IPS-18a (cell line): ENCODE measurements around the gene APOH.

Experiments
- H3K27ac ChIP-seq: one replicate; pipeline ENCODE4 v1.5.1; 2013; ENCODE audit warnings: low read length
- H3K27me3 ChIP-seq: one replicate; pipeline ENCODE4 v1.6.1; 2013; ENCODE audit warnings: mild to moderate bottlenecking, low read length; ENCODE audit not compliant: control insufficient read depth, insufficient read depth
- H3K36me3 ChIP-seq: one replicate; pipeline ENCODE4 v1.6.1; 2013; ENCODE audit warnings: low read depth, low read length; ENCODE audit not compliant: control insufficient read depth
- H3K4me1 ChIP-seq: one replicate; pipeline ENCODE4 v1.6.1; 2013; ENCODE audit warnings: low read depth, low read length; ENCODE audit not compliant: control insufficient read depth
- H3K4me3 ChIP-seq: one replicate; pipeline ENCODE4 v1.5.1; 2013; ENCODE audit warnings: low read length
- H3K9ac ChIP-seq: one replicate; pipeline ENCODE4 v1.6.1; 2013; ENCODE audit warnings: mild to moderate bottlenecking, low read length, moderate library complexity
- H3K9me3 ChIP-seq: one replicate; pipeline ENCODE4 v1.6.1; 2013; ENCODE audit warnings: low read depth, low read length; ENCODE audit not compliant: control insufficient read depth

The APOH gene

GRCh38 chr17:66233023-66233753, 4.0 kb upstream of the APOH start:
- Histone ChIP-seq H3K36me3 (no peaks in the 10 kb centered on the region), H3K27me3 (no peaks in the 10 kb centered on the region), H3K4me3 (no peak overlapping the region), H3K9ac (no peak overlapping the region), H3K4me1 (no peaks in the 10 kb centered on the region), H3K27ac (no peak overlapping the region), H3K9me3 (no peaks in the 10 kb centered on the region)

- no peaks in the 10 kb centered on the region for H3K27me3 ChIP-seq
- H3K27ac ChIP-seq = no peak overlapping the region
- H3K4me3 ChIP-seq = no peak overlapping the region
- no peaks in the 10 kb centered on the region for H3K36me3 ChIP-seq
- no peaks in the 10 kb centered on the region for H3K9me3 ChIP-seq
- no peak overlapping the region for H3K9ac ChIP-seq
- H3K4me1 ChIP-seq = no peaks in the 10 kb centered on the region
These were observed 1.8 kb upstream of the APOH start for GRCh38 chr17:66230922-66231591.

- Histone ChIP-seq H3K9ac (no peak overlapping the region), H3K36me3 (no peaks in the 10 kb centered on the region), H3K4me1 (no peaks in the 10 kb centered on the region), H3K4me3 (no peak overlapping the region), H3K9me3 (no peaks in the 10 kb centered on the region), H3K27ac (no peak overlapping the region), H3K27me3 (no peaks in the 10 kb centered on the region)
These were observed 746 bp upstream of the APOH start for GRCh38 chr17:66229783-66230538.

GRCh38 chr17:66227212-66228045, 1.8 kb downstream of the APOH start:
- no peak overlapping the region for H3K9ac ChIP-seq
- no peaks in the 10 kb centered on the region for H3K27me3 ChIP-seq
- H3K4me1 ChIP-seq = no peaks in the 10 kb centered on the region
- no peaks in the 10 kb centered on the region for H3K36me3 ChIP-seq
- no peak overlapping the region for H3K4me3 ChIP-seq
- no peaks in the 10 kb centered on the region for H3K9me3 ChIP-seq
- no peak overlapping the region for H3K27ac ChIP-seq

- H3K4me3 ChIP-seq = no peak overlapping the region
- no peaks in the 10 kb centered on the region for H3K36me3 ChIP-seq
- no peak overlapping the region for H3K9ac ChIP-seq
- no peaks in the 10 kb centered on the region for H3K9me3 ChIP-seq
- H3K4me1 ChIP-seq = no peaks in the 10 kb centered on the region
- H3K27me3 ChIP-seq = no peaks in the 10 kb centered on the region
- no peak overlapping the region for H3K27ac ChIP-seq
These were observed 6.3 kb downstream of the APOH start for GRCh38 chr17:66222798-66223350.

GRCh38 chr17:66221755-66222530, 7.3 kb downstream of the APOH start:
- H3K36me3 ChIP-seq = no peaks in the 10 kb centered on the region
- H3K4me3 ChIP-seq = no peak overlapping the region
- H3K27ac ChIP-seq = no peak overlapping the region
- no peaks in the 10 kb centered on the region for H3K4me1 ChIP-seq
- no peaks in the 10 kb centered on the region for H3K27me3 ChIP-seq
- no peaks in the 10 kb centered on the region for H3K9me3 ChIP-seq
- no peak overlapping the region for H3K9ac ChIP-seq

GRCh38 chr17:66221343-66221742, 7.9 kb downstream of the APOH start:
- H3K9ac ChIP-seq = no peak overlapping the region
- no peaks in the 10 kb centered on the region for H3K9me3 ChIP-seq
- H3K4me3 ChIP-seq = no peak overlapping the region
- no peaks in the 10 kb centered on the region for H3K27me3 ChIP-seq
- H3K36me3 ChIP-seq = no peaks in the 10 kb centered on the region
- no peak overlapping the region for H3K27ac ChIP-seq
- H3K4me1 ChIP-seq = no peaks in the 10 kb centered on the region

GRCh38 chr17:66220079-66220835, 9.0 kb downstream of the APOH start:
- Histone ChIP-seq H3K36me3 (no peaks in the 10 kb centered on the region), H3K9ac (no peak overlapping the region), H3K4me1 (no peaks in the 10 kb centered on the region), H3K4me3 (no peak overlapping the region), H3K9me3 (no peaks in the 10 kb centered on the region), H3K27ac (no peak overlapping the region), H3K27me3 (no peaks in the 10 kb centered on the region)

- Histone ChIP-seq H3K36me3 (no peaks in the 10 kb centered on the region), H3K4me1 (no peaks in the 10 kb centered on the region), H3K27me3 (no peaks in the 10 kb centered on the region), H3K9ac (no peak overlapping the region), H3K9me3 (no peaks in the 10 kb centered on the region), H3K27ac (no peak overlapping the region), H3K4me3 (no peak overlapping the region)
These were observed 13.7 kb downstream of the APOH start for GRCh38 chr17:66215529-66215911.

GRCh38 chr17:66214884-66215528, 14.2 kb downstream of the APOH start:
- Histone ChIP-seq H3K4me1 (no peaks in the 10 kb centered on the region), H3K27me3 (no peaks in the 10 kb centered on the region), H3K36me3 (no peaks in the 10 kb centered on the region), H3K9me3 (no peaks in the 10 kb centered on the region), H3K9ac (no peak overlapping the region), H3K4me3 (no peak overlapping the region), H3K27ac (no peak overlapping the region)
